Activated B cell treated with CpG ODN at 0.5 μM for 24 hours (primary cell): Measurements from ENCODE around the gene SLF2. TPM values are rescaled to one million over a fixed set of nuclear protein-coding genes. Genes with fewer than 3 reads are reported as not detected.
A peak's percentile ranks its signal among the peaks of the same experiment; 100 is the strongest.

Experiments
- ATAC-seq: fragments of 200-7000 bp; cut with Tn5 transposase; one replicate; pipeline ENCODE4 v1.10.0; 2021; ENCODE audit warnings: low read depth, mild to moderate bottlenecking, moderate library complexity
- CTCF ChIA-PET: fragments of 350-600 bp; sonication (Branson Sonifier 250); formaldehyde crosslinking; loops from one replicate; lab custom pipeline; 2021; ENCODE audit warnings: antibody characterized with exemption; lab: Charles Lee
- POLR2A ChIA-PET: fragments of 350-600 bp; sonication (Branson Sonifier 250); formaldehyde crosslinking; loops from one replicate; lab custom pipeline; 2021; ENCODE audit warnings: antibody characterized with exemption; lab: Charles Lee
- DNase-seq: peaks from one replicate; pipeline ENCODE4 v3.0.0; 2022
- H3K27ac Mint-ChIP-seq: one replicate; pipeline ENCODE4 v1.8.0; 2020; ENCODE audit warnings: mixed read lengths
- H3K27me3 Mint-ChIP-seq: one replicate; pipeline ENCODE4 v1.8.0; 2021; ENCODE audit warnings: mixed read lengths
- H3K36me3 Mint-ChIP-seq: one replicate; pipeline ENCODE4 v1.8.0; 2021; ENCODE audit warnings: low read depth, mixed read lengths
- H3K4me1 Mint-ChIP-seq: one replicate; pipeline ENCODE4 v1.8.0; 2021; ENCODE audit warnings: mixed read lengths
- H3K4me3 Mint-ChIP-seq: one replicate; pipeline ENCODE4 v1.8.0; 2020; ENCODE audit warnings: mild to moderate bottlenecking, mixed read lengths
- H3K9me3 Mint-ChIP-seq: one replicate; pipeline ENCODE4 v1.8.0; 2020; ENCODE audit warnings: mixed read lengths
- CTCF ChIP-seq: fragments of 200-600 bp; IDR thresholded peaks from one replicate; pipeline ENCODE4 v1.8.0; 2022; ENCODE audit warnings: antibody characterized with exemption, mild to moderate bottlenecking
- intact Hi-C: fragments of 100-400 bp; cut with micrococcal nuclease; formaldehyde crosslinking; loops from one replicate; pipeline ENCODE4 v1.15.1; 2024
- total RNA-seq: library from RNA; stranded (reverse); gene quantifications from 2 replicates; pipeline ENCODE4 v1.2.3, GENCODE V29; 2022

The SLF2 gene
- total RNA-seq, 1 donor from 2014 or later, result 35.5 TPM

- Mint-ChIP-seq H3K4me1 (peaks cover 46% of the 10 kb centered on the region), H3K27me3 (no peaks in the 10 kb centered on the region), H3K4me3 (peak overlapping the region; percentile 92), H3K36me3 (peaks cover 47% of the 10 kb centered on the region), H3K27ac (peak overlapping the region; percentile 82), H3K9me3 (no peaks in the 10 kb centered on the region)
- intact Hi-C loops, result loop anchor here (1.0 to 2.0 kb wide), 2 partner anchors 10 to 19 kb away; partner anchors contain the start of gene SEMA4G
- TF ChIP-seq CTCF, result no peak
- ChIA-PET CTCF (interaction anchor here (6.0 kb wide), 1 partner anchor 9 kb away, joined by 34 read pairs; no protein-coding TSS in a partner anchor), POLR2A (interaction anchor here (1.0 to 4.7 kb wide), 2 partner anchors 11 to 75 kb away, joined by 3 to 54 read pairs; partner anchors contain the start of genes LZTS2 and SLF2)
- peak; percentile 13 for ATAC-seq
- DNase-seq, result no peak
Observed at GRCh38 chr10:100987685-100988049, 74.9 kb downstream of the SLF2 start.

GRCh38 chr10:100988166-100988565 is 75.4 kb downstream of the SLF2 start:
- H3K27me3 Mint-ChIP-seq, result no peaks in the 10 kb centered on the region
- peaks cover 48% of the 10 kb centered on the region for H3K36me3 Mint-ChIP-seq
- H3K27ac Mint-ChIP-seq, result no peak overlapping the region
- ATAC-seq (no peak), DNase-seq (no peak)
- CTCF ChIA-PET, result interaction anchor here (6.0 kb wide), 1 partner anchor 9 kb away, joined by 34 read pairs; no protein-coding TSS in a partner anchor
- intact Hi-C loops, result no loop called here
- peak overlapping the region; percentile 92 for H3K4me3 Mint-ChIP-seq
- no peak for TF ChIP-seq CTCF
- peaks cover 46% of the 10 kb centered on the region for H3K4me1 Mint-ChIP-seq
- POLR2A ChIA-PET, result interaction anchor here (0.6 to 4.7 kb wide), 2 partner anchors 10 to 76 kb away, joined by 3 to 54 read pairs; partner anchors contain the start of gene LZTS2
- H3K9me3 Mint-ChIP-seq, result no peaks in the 10 kb centered on the region

GRCh38 chr10:100989088-100989487 is 76.3 kb downstream of the SLF2 start:
- H3K4me1 Mint-ChIP-seq, result peaks cover 46% of the 10 kb centered on the region
- ATAC-seq (no peak), DNase-seq (no peak)
- ChIA-PET CTCF (interaction anchor here (6.0 kb wide), 1 partner anchor 8 kb away, joined by 34 read pairs; no protein-coding TSS in a partner anchor), POLR2A (interaction anchor here (4.7 kb wide), 1 partner anchor 9 kb away, joined by 54 read pairs; the partner anchor contains the start of gene LZTS2)
- intact Hi-C loops, result no loop called here
- H3K9me3 Mint-ChIP-seq, result no peaks in the 10 kb centered on the region
- no peak overlapping the region for H3K4me3 Mint-ChIP-seq
- no peak overlapping the region for H3K27ac Mint-ChIP-seq
- H3K27me3 Mint-ChIP-seq, result no peaks in the 10 kb centered on the region
- no peak for TF ChIP-seq CTCF
- peaks cover 52% of the 10 kb centered on the region for H3K36me3 Mint-ChIP-seq

GRCh38 chr10:100993986-100994708 is 81.4 kb downstream of the SLF2 start:
- Mint-ChIP-seq H3K4me1 (peaks cover 32% of the 10 kb centered on the region), H3K27me3 (no peaks in the 10 kb centered on the region), H3K36me3 (peaks cover 44% of the 10 kb centered on the region), H3K4me3 (no peak overlapping the region), H3K27ac (peak overlapping the region; percentile 0), H3K9me3 (no peaks in the 10 kb centered on the region)
- DNase-seq (no peak), ATAC-seq (no peak)
- no peak for TF ChIP-seq CTCF
- ChIA-PET POLR2A (interaction anchor here (0.6 kb wide), 1 partner anchor 981 kb away, joined by 5 read pairs; no protein-coding TSS in a partner anchor), CTCF (interaction anchor here (1.6 kb wide), 1 partner anchor 20 kb away, joined by 4 read pairs; no protein-coding TSS in a partner anchor)
- intact Hi-C loops, result no loop called here

GRCh38 chr10:100995181-100995580 is 82.4 kb downstream of the SLF2 start:
- DNase-seq (no peak), ATAC-seq (no peak)
- no peak overlapping the region for H3K4me3 Mint-ChIP-seq
- no peaks in the 10 kb centered on the region for H3K9me3 Mint-ChIP-seq
- peaks cover 42% of the 10 kb centered on the region for H3K36me3 Mint-ChIP-seq
- H3K27me3 Mint-ChIP-seq, result no peaks in the 10 kb centered on the region
- POLR2A ChIA-PET, result interaction anchor here (0.7 kb wide), 1 partner anchor 37 kb away, joined by 3 read pairs; no protein-coding TSS in a partner anchor
- CTCF ChIA-PET, result no interaction called here
- peaks cover 30% of the 10 kb centered on the region for H3K4me1 Mint-ChIP-seq
- no peak for TF ChIP-seq CTCF
- H3K27ac Mint-ChIP-seq, result peak overlapping the region; percentile 22
- intact Hi-C loops, result loop anchor here (5.0 kb wide), 4 partner anchors 433 to 1647 kb away; partner anchors contain the start of genes HIF1AN and TRIM8
